ENCODE measurements around the gene HMGXB3. TPM values are rescaled to one million over a fixed set of nuclear protein-coding genes. Genes with fewer than 3 reads are reported as not detected.

Gene HMGXB3
- total RNA-seq, 2 experiments from 2014 or later, result 30.4 to 32.6 TPM

DNA sequence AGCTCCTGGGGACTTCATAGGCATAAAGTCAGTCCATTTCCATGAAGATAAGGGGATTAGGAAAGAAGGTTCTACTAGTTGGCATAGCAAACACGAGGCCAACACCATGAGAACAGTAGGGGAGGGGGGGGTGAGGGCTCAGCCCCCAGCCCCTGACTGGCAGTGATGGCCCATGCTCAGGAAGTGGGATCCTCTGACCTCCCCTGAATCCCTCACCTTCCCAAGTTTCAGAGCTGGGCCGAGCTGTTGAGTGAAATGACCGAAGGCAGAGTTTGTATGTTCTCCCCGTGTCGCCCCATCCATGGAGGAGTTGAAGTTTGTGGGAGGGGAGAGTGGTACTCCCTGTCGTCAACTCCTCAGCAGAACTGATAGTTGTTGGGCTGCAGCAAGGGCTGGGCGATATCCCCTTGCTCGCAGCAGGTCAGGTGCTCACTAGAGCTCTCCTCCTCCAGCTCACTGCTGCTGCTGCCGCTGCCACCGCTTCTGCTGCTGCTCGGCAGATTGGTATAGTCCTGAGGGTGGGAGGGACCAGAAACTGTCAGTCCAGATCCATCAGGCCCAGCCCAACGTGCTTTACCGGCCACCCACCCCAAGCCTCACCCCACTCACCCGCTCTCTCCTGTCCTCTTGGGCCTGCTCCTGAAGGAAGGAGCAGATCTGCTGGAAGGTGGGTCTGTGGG, 53.3 kb downstream of the HMGXB3 start:
- no peak for ATAC-seq
- intact Hi-C loops (cut with micrococcal nuclease), result no loop called here

DNA sequence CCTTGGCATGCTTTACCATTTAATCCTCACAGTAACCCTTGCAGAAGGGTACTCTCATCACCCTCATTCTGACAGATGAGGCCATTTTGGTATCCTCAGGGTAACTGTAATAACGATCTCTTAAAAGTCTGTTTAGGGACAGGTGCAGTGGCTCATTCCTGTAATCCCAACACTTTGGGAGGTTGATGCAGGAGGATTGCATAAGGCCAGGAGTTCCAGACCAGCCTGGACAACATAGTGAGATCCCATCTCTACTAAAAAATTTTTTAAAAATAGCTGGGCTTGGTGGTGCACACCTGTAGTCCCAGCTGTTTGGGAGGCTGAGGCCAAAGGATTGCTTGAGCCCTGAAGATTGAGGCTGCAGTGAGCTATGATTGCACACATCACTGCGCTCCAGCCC, 54.0 kb downstream of the HMGXB3 start:
- H3K4me3 Mint-ChIP-seq, result no peak overlapping the region
- H3K27me3 Mint-ChIP-seq, result no peaks in the 10 kb centered on the region
- ChIA-PET CTCF (no interaction called here), POLR2A (interaction anchor here (1.1 kb wide), 1 partner anchor 11 kb away, joined by 4 read pairs; no protein-coding TSS in a partner anchor)
- intact Hi-C loops (cut with micrococcal nuclease), result no loop called here
- H3K4me1 Mint-ChIP-seq (ENCODE audit: low read depth), result peaks cover 4% of the 10 kb centered on the region
- H3K27ac Mint-ChIP-seq, result no peak overlapping the region
- H3K9me3 Mint-ChIP-seq, result no peaks in the 10 kb centered on the region
- DNase-seq (no peak), ATAC-seq (no peak)
- no peak for TF ChIP-seq CTCF (IDR thresholded peaks at IDR 0.05)
- H3K36me3 Mint-ChIP-seq (ENCODE audit: low read depth), result peaks cover 38% of the 10 kb centered on the region

More for the DNA sequence above, 53.3 kb downstream of the HMGXB3 start:
- no peak overlapping the region for H3K4me3 Mint-ChIP-seq
- ChIA-PET CTCF (no interaction called here), POLR2A (no interaction called here)
- no peak for DNase-seq
- TF ChIP-seq CTCF (IDR thresholded peaks at IDR 0.05), result no peak
- no peaks in the 10 kb centered on the region for H3K9me3 Mint-ChIP-seq
- H3K27me3 Mint-ChIP-seq, result no peaks in the 10 kb centered on the region
- H3K4me1 Mint-ChIP-seq (ENCODE audit: low read depth), result peaks cover 4% of the 10 kb centered on the region
- H3K27ac Mint-ChIP-seq, result no peak overlapping the region
- peaks cover 45% of the 10 kb centered on the region for H3K36me3 Mint-ChIP-seq (ENCODE audit: low read depth)

- Mint-ChIP-seq H3K36me3 (ENCODE audit: low read depth) (peaks cover 31% of the 10 kb centered on the region), H3K9me3 (no peaks in the 10 kb centered on the region), H3K4me3 (no peak overlapping the region), H3K4me1 (ENCODE audit: low read depth) (peaks cover 4% of the 10 kb centered on the region), H3K27me3 (no peaks in the 10 kb centered on the region), H3K27ac (no peak overlapping the region)
- DNase-seq, result no peak
- TF ChIP-seq CTCF (IDR thresholded peaks at IDR 0.05), result no peak
- intact Hi-C loops (cut with micrococcal nuclease), result no loop called here
- no peak for ATAC-seq
- ChIA-PET CTCF (no interaction called here), POLR2A (interaction anchor here (1.1 kb wide), 2 partner anchors 9 to 10 kb away, joined by 3 to 4 read pairs; no protein-coding TSS in a partner anchor)
Observed at GRCh38 chr5:150055326-150056074, 55.0 kb downstream of the HMGXB3 start.

DNA sequence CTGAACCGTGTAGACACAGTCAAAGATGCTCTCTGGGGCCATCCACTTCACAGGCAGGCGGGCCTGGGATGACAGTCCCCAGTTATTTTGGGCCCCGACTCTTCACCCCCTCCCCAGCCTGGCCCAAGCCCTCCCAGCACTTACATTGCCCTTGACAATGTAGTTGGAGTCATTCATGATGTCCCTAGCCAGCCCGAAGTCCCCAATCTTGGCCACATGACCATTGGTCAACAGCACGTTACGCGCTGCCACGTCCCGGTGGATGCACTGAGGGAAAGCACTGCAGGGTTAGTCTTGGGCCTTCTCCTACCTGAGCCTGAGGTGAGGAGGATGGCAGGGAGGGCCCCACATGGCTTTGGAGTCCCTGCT, 55.5 kb downstream of the HMGXB3 start:
- no peak overlapping the region for H3K4me3 Mint-ChIP-seq
- H3K27me3 Mint-ChIP-seq, result no peaks in the 10 kb centered on the region
- TF ChIP-seq CTCF (IDR thresholded peaks at IDR 0.05), result no peak
- intact Hi-C loops (cut with micrococcal nuclease), result no loop called here
- no peaks in the 10 kb centered on the region for H3K9me3 Mint-ChIP-seq
- ChIA-PET POLR2A (interaction anchor here (1.1 kb wide), 1 partner anchor 8 kb away, joined by 3 read pairs; no protein-coding TSS in a partner anchor), CTCF (no interaction called here)
- ATAC-seq (no peak), DNase-seq (no peak)
- H3K4me1 Mint-ChIP-seq (ENCODE audit: low read depth), result peaks cover 4% of the 10 kb centered on the region
- no peak overlapping the region for H3K27ac Mint-ChIP-seq
- peaks cover 25% of the 10 kb centered on the region for H3K36me3 Mint-ChIP-seq (ENCODE audit: low read depth)

DNA sequence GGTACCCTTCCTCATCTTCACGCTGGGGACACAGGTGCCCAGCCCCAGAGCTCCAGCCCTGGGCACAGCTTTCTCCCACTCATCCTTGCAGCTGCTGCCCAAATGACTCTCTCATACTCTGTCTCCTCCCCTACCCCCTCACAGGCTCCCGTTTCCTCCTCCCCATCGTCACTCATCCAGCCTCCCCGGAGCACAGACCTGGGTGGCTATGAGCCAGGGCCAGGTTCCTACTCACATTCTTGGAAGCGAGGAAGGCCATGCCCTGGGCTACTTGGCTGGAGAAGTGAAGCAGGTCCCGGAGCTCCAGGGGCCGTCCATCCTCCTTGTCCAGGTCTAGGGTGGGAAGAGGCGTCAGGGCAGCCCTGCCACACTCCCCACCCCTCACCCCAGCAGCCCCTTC, 56.5 kb downstream of the HMGXB3 start:
- no peaks in the 10 kb centered on the region for H3K9me3 Mint-ChIP-seq
- no peaks in the 10 kb centered on the region for H3K27me3 Mint-ChIP-seq
- no peak overlapping the region for H3K4me3 Mint-ChIP-seq
- intact Hi-C loops (cut with micrococcal nuclease), result no loop called here
- DNase-seq, result no peak
- ChIA-PET POLR2A (no interaction called here), CTCF (no interaction called here)
- TF ChIP-seq CTCF (IDR thresholded peaks at IDR 0.05), result no peak
- peaks cover 19% of the 10 kb centered on the region for H3K36me3 Mint-ChIP-seq (ENCODE audit: low read depth)
- ATAC-seq, result no peak
- no peak overlapping the region for H3K27ac Mint-ChIP-seq
- H3K4me1 Mint-ChIP-seq (ENCODE audit: low read depth), result peaks cover 4% of the 10 kb centered on the region
